HCT116 (cell line): ENCODE data around the gene SIL1.

Experiments used
- EZH2 ChIP-seq: fragments of 200-600 bp; sonication (generic); IDR thresholded peaks from 2 replicates; pipeline ENCODE4 v1.6.1; 2017; ENCODE audit warnings: antibody characterized with exemption, mixed run types
- POLR2A ChIP-seq: IDR thresholded peaks from 2 replicates; pipeline ENCODE4 v1.7.0; 2011; ENCODE audit warnings: borderline replicate concordance; ENCODE audit not compliant: insufficient read depth, insufficient read length; ENCODE audit errors: extremely low read depth
- POLR2AphosphoS5 ChIP-seq: IDR thresholded peaks from 2 replicates; pipeline ENCODE4 v1.6.1; 2011; ENCODE audit warnings: mild to moderate bottlenecking, low read depth, low read length, moderate library complexity
- RAD21 ChIP-seq: IDR thresholded peaks from 2 replicates; pipeline ENCODE4 v1.6.1; 2012; ENCODE audit warnings: low read depth, mild to moderate bottlenecking

DNA sequence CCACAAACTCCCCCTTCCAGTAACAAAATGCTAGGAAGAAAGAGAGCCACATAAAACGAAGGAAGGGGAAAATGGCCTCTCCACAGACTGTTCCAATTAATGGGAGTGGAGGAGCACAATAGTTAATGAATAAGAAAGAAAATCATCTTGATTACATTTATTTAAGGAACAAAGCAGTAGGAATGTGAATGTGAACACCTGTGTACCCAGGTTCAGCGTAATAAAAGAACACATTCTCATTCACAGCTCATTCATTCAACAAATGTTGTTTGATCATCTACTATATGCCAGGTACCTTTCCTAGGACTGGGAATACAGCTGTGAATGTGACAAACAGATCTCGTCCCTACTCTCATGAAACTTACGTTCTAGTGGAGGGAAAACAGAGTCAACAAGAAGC is 35.7 kb downstream of the SIL1 start:
- TF ChIP-seq POLR2A = no peak
- no peak for TF ChIP-seq RAD21
- no peak for TF ChIP-seq POLR2AphosphoS5
- TF ChIP-seq EZH2 = no peak
